Upper lobe of left lung (tissue), 6 donors: ENCODE results near the gene IL11RA. TPM values are rescaled to one million over a fixed set of nuclear protein-coding genes. Genes with fewer than 3 reads are reported as not detected.

Experiments used
- ATAC-seq, 2 donors: fragments of 200-7000 bp; cut with Tn5 transposase; one replicate each; pipeline ENCODE4 v1.9.1; 2022; ENCODE audit warnings: mild to moderate bottlenecking in 2 of 2, moderate library complexity in 2 of 2; ENCODE audit not compliant: low FRiP score in 2 of 2
- DNase-seq, 2 donors: peaks; one replicate each; pipeline ENCODE4 v3.0.0-alpha.2; 2019 to 2020
- H3K27ac ChIP-seq, 4 donors: fragments of 200-600 bp; sonication (generic); one replicate each; pipeline ENCODE4 v1.5.1; 2016 to 2019
- H3K27me3 ChIP-seq, 4 donors: fragments of 200-600 bp; sonication (generic); one replicate each; pipeline ENCODE4 v1.5.1; 2017 to 2019
- H3K36me3 ChIP-seq, 4 donors: fragments of 200-600 bp; sonication (generic); one replicate each; pipeline ENCODE4 v1.5.1; 2016 to 2019
- H3K4me1 ChIP-seq, 4 donors: fragments of 200-600 bp; sonication (generic); one replicate each; pipeline ENCODE4 v1.5.1; 2018 to 2019
- H3K4me3 ChIP-seq, 4 donors: fragments of 200-600 bp; sonication (generic); one replicate each; pipeline ENCODE4 v1.5.1; 2017 to 2019; ENCODE audit warnings: mild to moderate bottlenecking in 2 of 4, moderate library complexity in 1 of 4
- H3K9me3 ChIP-seq, 4 donors: fragments of 200-600 bp; sonication (generic); one replicate each; pipeline ENCODE4 v1.5.1; 2018 to 2019
- EP300 ChIP-seq, 4 donors: sonication (generic); formaldehyde crosslinking; IDR thresholded peaks; one replicate each; pipeline ENCODE4 v1.5.1; 2017; ENCODE audit warnings: antibody characterized with exemption in 4 of 4, control low read depth in 2 of 4
- POLR2A ChIP-seq, 4 donors: fragments of 450-650 bp; IDR thresholded peaks; one replicate each; pipeline ENCODE4 v1.5.1; 2016 to 2017; ENCODE audit warnings: antibody characterized with exemption in 4 of 4, mild to moderate bottlenecking in 2 of 4
- POLR2AphosphoS5 ChIP-seq, 2 donors: sonication (generic); formaldehyde crosslinking; IDR thresholded peaks; one replicate each; pipeline ENCODE4 v1.5.1; 2017; ENCODE audit warnings: antibody characterized with exemption in 2 of 2
- WGBS, 2 donors: methylation state at CpG; one replicate each; pipeline ENCODE4 v1.1.5; 2017 to 2018; 5-methylcytosine and 5-hydroxymethylcytosine counted together
- total RNA-seq, 6 donors: library from RNA; depleted of rRNA in 4 of 6; stranded (reverse); fragments of >200 nt in 4 of 6; gene quantifications; one replicate each; pipeline versions ENCODE4 v1.1.0 to v1.2.1, GENCODE V29; 2016 to 2021
- TF ChIP-seq, protein P1 (sequence below), 6 experiments: fragments of 450-650 bp in 4 of 6; fragments of 200-600 bp in 2 of 6; sonication (generic) in 2 of 6; IDR thresholded peaks; one replicate each; pipeline ENCODE4 v1.5.1; 2016 to 2019; ENCODE audit warnings: antibody characterized with exemption in 6 of 6
- donor health status: DM: no; HTN: no; CAD: no; lungs with moderate emphysema.
- donor health status: DM: no; HTN: yes; CAD: no; lungs with severe emphysema.

IL11RA gene
- total RNA-seq, 6 donors from 2014 or later, result 14.5 to 49.2 (median 23.7) TPM

- 39 to 42% methylated on average over 2 of the region's 2 CpGs for WGBS, 2 donors
- TF ChIP-seq POLR2AphosphoS5 (IDR thresholded peaks at IDR 0.05) (no peak), EP300 (IDR thresholded peaks at IDR 0.05) (no peak), POLR2A (IDR thresholded peaks at IDR 0.05) (no peak)
- TF ChIP-seq, protein P1, sequence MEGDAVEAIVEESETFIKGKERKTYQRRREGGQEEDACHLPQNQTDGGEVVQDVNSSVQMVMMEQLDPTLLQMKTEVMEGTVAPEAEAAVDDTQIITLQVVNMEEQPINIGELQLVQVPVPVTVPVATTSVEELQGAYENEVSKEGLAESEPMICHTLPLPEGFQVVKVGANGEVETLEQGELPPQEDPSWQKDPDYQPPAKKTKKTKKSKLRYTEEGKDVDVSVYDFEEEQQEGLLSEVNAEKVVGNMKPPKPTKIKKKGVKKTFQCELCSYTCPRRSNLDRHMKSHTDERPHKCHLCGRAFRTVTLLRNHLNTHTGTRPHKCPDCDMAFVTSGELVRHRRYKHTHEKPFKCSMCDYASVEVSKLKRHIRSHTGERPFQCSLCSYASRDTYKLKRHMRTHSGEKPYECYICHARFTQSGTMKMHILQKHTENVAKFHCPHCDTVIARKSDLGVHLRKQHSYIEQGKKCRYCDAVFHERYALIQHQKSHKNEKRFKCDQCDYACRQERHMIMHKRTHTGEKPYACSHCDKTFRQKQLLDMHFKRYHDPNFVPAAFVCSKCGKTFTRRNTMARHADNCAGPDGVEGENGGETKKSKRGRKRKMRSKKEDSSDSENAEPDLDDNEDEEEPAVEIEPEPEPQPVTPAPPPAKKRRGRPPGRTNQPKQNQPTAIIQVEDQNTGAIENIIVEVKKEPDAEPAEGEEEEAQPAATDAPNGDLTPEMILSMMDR (IDR thresholded peaks at IDR 0.05), result no peak
- Histone ChIP-seq H3K9me3 (no peaks in the 10 kb centered on the region), H3K4me3 (no peak overlapping the region), H3K27ac (no peak overlapping the region), H3K27me3 (no peaks in the 10 kb centered on the region), H3K4me1 (peaks cover 6 to 18% (median 11%) of the 10 kb centered on the region in 4 donors), H3K36me3 (no peaks in the 10 kb centered on the region)
- ATAC-seq (no peak), DNase-seq (no peak)
These were observed 44.7 kb upstream of the IL11RA start for GRCh38 chr9:34607331-34607730.

DNA sequence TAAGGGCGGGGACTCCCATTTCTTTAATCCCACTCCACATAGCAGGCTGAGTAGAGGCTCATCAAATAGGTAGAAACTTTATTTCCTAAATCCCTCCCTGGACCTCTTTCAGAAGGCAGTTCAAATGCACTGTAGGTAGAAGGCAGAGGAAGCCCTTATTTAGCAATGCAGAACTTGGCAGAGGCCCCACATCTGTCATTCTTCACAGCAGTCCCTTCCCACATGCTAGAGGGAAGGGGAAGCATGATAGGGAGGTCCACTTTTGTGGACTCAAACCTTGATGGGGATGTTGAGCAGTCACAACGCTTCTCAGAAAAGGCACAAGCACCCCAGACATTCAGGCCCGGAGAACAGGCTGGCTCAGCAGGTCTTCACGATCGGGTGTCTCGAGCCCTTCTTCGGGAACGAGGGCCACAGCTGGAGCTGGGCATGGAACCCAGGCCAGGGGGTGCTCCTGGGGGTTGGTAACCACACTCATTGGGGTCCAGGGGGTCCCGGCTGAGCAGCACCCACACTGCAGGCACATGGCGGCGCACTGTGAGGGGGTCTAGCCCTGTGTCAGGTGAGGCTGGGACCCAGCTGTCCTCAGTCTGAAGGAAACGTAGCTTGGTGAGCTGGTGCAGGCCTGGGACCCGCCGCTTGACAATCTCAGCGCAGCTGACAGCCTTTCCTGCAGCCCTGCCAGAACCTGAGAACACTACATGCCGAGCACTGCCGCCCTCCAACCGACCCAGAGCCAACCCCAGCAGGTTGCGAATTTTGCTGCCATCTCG is 41.4 kb upstream of the IL11RA start:
- no peak overlapping the region for H3K27ac ChIP-seq
- H3K27me3 ChIP-seq, result no peaks in the 10 kb centered on the region
- 94 to 100% methylated on average over 2 to 20 of the region's 20 CpGs for WGBS, 2 donors
- peaks cover 0 to 21% (median 14%) of the 10 kb centered on the region in 4 donors for H3K36me3 ChIP-seq
- DNase-seq (peak in 1 of 2 donors; percentile 64), ATAC-seq (no peak)
- no peaks in the 10 kb centered on the region for H3K9me3 ChIP-seq
- peaks cover 13 to 27% (median 18%) of the 10 kb centered on the region in 4 donors for H3K4me1 ChIP-seq
- TF ChIP-seq POLR2A (IDR thresholded peaks at IDR 0.05) (no peak), EP300 (IDR thresholded peaks at IDR 0.05) (no peak), POLR2AphosphoS5 (IDR thresholded peaks at IDR 0.05) (no peak)
- TF ChIP-seq, protein P1 (IDR thresholded peaks at IDR 0.05), result no peak
- H3K4me3 ChIP-seq, result no peak overlapping the region

DNA sequence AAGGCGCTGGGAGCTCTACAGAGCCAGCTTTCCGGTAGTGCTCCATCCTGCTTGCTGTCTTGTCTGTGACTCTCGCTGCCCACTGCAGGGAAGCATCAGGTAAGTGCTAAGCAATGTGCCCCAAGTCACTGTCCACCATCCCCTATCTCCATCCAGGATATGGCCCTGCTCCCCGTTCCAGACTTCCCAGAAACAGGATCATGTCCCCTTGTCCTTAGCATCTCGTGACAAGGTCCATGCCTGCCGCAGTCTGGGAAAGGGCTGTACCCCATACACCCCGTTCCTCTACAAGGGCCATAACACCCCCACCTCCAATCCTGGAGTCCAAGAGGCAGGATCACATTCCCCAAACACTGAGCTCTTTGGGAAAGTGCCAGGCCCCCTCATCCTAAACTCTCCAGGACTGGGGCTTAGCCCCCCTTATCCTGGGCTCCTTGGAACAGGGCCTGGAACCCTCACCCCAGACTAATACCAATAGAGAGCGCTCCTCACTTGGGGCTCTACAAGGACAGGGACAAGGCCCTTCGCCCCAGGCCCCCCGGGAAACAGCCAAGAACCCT is 40.7 kb upstream of the IL11RA start:
- WGBS, 2 donors, result 70 to 81% methylated on average over 7 to 9 of the region's 10 CpGs
- Histone ChIP-seq H3K9me3 (no peaks in the 10 kb centered on the region), H3K27me3 (no peaks in the 10 kb centered on the region), H3K36me3 (peaks cover 0 to 28% (median 19%) of the 10 kb centered on the region in 4 donors), H3K4me3 (peak overlapping the region; percentile 62 to 71 (median 68)), H3K4me1 (peaks cover 13 to 27% (median 18%) of the 10 kb centered on the region in 4 donors), H3K27ac (peak overlapping the region; percentile 79 to 92 (median 90))
- TF ChIP-seq, protein P1 (IDR thresholded peaks at IDR 0.05), result no peak
- TF ChIP-seq POLR2AphosphoS5 (IDR thresholded peaks at IDR 0.05) (no peak), EP300 (IDR thresholded peaks at IDR 0.05) (no peak), POLR2A (IDR thresholded peaks at IDR 0.05) (no peak)
- DNase-seq (no peak), ATAC-seq (peak in 1 of 2 donors; percentile 17)

GRCh38 chr9:34611811-34612787 is 39.9 kb upstream of the IL11RA start, which contains the start of gene RPP25L:
TSS of gene RPP25L (minus strand) at chr9:34612097. CDS start at chr9:34611296, 801 bp downstream.
- TF ChIP-seq EP300 (IDR thresholded peaks at IDR 0.05), result no peak
- peak in 3 of 4 donors; percentile 73 to 83 (median 79) for TF ChIP-seq POLR2A (IDR thresholded peaks at IDR 0.05)
- TF ChIP-seq, protein P1 (IDR thresholded peaks at IDR 0.05), result peak in 2 of 6 experiments; percentile 5 to 19
- peak; percentile 65 to 96 for TF ChIP-seq POLR2AphosphoS5 (IDR thresholded peaks at IDR 0.05)

More at GRCh38 chr9:34611811-34612787, 39.9 kb upstream of the IL11RA start, which contains the start of gene RPP25L:
- H3K4me1 ChIP-seq, result peaks cover 13 to 27% (median 18%) of the 10 kb centered on the region in 4 donors
- DNase-seq (peak; percentile 92 to 97), ATAC-seq (peak; percentile 94 to 98)
- no peaks in the 10 kb centered on the region for H3K9me3 ChIP-seq
- peak within 1 kb of the TSS; percentile 62 to 71 (median 68) for H3K4me3 ChIP-seq
- peak within 1 kb of the TSS; percentile 79 to 92 (median 90) for H3K27ac ChIP-seq
- WGBS, 2 donors, result 0% methylated on average over 29 to 42 of the region's 77 CpGs
- no peaks in the 10 kb centered on the region for H3K27me3 ChIP-seq
- H3K36me3 ChIP-seq, result peaks cover 4 to 36% (median 26%) of the 10 kb centered on the region in 4 donors
